A549 treated with GW870086 at 1 μM for 4 hours (cell line): ENCODE measurements around the gene SOWAHA. TPM values are rescaled to one million over a fixed set of nuclear protein-coding genes. Genes with fewer than 3 reads are reported as not detected.

ENCODE experiments used
- total RNA-seq: library from RNA; stranded (reverse); fragments of 200-300 nt; extraction: Qiagen RNA extraction; gene quantifications from 5 replicates; pipeline ENCODE4 v1.2.3, GENCODE V29; 2022; ENCODE audit warnings: low read depth

Gene SOWAHA
- total RNA-seq: 0.07 to 0.16 TPM (median 0.11 TPM) in 5 replicates

DNA sequence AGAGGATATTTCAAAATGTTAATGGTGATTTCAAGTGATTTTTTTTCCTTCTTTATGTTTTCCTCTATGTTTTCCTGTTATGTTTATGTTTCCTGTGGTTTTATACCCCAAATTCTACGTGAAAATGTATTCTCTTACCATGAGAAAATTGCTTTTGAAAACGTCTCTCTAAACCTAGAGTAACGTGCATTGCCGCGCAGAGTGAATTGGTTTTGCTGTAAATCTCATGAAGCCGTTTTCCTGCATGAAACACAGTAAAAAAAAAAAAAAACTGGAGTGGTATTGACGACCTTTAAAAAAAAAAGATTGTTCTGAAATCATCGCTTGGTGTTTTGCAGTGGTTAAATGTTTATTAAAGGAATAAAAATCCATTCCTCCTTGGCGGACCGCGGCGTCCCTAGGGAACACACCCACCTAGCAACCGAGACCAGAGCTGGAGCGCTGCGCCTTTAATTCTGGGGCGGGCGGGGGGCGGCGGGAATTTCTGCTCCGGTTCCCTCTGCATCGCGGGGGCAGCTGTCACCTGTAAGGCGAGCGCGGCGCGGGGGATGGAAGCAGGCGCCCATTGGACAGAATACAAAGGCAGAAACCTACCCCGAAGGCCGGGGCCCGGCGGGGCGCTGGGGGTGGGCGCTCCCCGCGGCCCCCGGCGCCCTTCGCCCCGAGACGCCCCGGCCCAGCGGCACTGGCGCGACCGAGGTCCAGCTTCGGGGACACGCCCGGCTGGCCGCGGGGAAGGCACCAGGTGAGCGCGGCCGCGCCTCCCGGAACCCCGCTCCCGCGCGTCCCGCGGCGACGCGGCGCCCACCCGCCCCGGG, at the start of gene SOWAHA:
Gene SOWAHA (plus strand): TSS at position 522 of the 818 bp plus-strand sequence. CDS start 320 bp downstream, outside the sequence.

DNA sequence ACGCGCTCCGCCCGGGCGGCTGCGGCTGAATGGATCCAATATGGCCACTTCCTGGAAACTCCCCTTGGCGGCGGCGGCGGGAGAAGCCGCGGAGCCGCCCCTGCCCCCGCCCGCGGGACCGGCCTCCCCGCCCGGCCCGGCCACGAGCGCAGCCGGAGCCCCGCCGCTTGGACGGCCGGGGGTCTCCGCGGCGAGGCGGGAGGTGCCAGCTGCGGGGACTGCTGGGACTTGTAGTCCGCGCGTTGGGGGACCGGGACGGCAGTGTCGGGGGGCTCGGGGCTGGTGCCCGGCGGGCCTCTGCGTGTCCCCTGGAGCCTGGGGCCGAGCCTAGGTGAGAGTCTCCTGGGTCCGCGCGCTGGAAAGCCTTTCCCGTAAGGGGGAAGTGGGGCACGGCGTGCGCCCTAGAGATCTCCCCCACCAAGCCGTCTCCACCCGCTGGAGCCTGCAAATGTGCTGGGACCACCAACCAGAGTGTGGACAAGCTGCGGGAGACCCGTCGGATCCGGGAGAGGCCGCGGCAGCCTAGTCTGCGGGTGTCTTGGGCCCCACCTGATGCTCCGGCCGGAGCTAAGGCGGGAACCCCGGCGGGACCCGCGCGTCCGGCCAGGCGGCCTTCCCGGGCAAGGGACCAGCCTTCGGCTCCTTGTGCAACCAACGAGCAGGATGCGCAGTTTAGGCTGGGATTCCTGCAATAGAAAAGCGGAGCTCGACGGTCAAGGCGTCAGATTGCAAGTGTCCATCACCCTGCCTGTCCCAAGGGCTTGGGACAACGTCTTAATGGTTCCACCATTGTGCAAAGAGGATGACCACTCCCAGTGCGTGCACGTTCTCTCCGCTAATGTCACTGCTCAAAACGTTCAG, 35.7 kb upstream of the SOWAHA start, which contains the start of gene SEPTIN8:
Gene SEPTIN8 (minus strand): TSS at position 31 of the 861 bp plus-strand sequence. CDS start 102 bp downstream, outside the sequence.

DNA sequence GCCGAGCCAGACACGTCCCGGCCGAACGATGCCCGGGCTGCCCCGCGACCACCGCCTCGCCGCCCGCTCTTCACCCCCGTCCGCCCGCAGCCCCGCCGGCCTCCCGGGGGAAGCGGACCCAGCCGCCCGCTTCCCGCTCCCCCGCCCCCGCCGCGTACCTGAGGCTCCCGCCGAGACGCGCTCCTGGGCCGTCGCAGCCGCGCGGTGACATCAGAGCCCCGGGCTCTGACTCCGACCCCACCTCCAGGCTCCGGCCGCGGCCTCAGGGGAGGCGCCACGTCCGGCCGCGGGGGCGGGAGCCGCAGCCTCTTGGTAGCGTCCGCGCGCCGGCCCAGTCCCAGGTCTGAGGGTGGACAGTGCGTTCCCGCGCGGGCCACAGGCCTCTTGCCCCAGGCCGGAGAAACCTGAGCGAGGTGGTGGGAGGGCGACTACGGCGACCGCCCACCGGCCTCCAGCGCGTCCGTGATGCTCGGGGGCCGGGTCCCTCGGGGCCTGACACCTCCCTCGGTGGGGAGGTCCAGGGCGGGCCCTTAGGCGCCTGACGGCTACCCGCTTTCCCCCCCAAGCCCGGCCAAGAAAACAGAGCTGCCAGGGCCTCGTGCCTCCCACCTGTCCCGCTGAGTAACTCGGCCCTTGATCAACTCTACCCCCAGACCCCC, 17.5 kb downstream of the SOWAHA start, which contains the start of gene SHROOM1:
Gene SHROOM1 (minus strand): TSS at position 212 of the 659 bp plus-strand sequence. CDS start 4,507 bp downstream, outside the sequence.

Other genes starting within 250 kb of the SOWAHA start
- 0.12 TPM in 1 of 5 replicates, not detected in the others for gene IL13, start 155.1 kb upstream of the SOWAHA start, total RNA-seq
- gene IL4, start 139.3 kb upstream of the SOWAHA start, total RNA-seq: not detected in 5 replicates
- 5.4 to 10.1 TPM (median 8.6 TPM) in 5 replicates for gene KIF3A, start 75.8 kb upstream of the SOWAHA start, total RNA-seq
- 0.12 to 0.26 TPM (median 0.21 TPM) in 3 of 5 replicates, not detected in the others for gene CCNI2, start 65.9 kb upstream of the SOWAHA start, total RNA-seq
- 14.6 to 21.8 TPM (median 19.6 TPM) in 5 replicates for gene SEPTIN8, start 36.1 kb upstream of the SOWAHA start, total RNA-seq
- gene SHROOM1, start 17.3 kb downstream of the SOWAHA start, total RNA-seq: 7.8 to 10.7 TPM (median 9.6 TPM) in 5 replicates
- gene GDF9, start 53.2 kb downstream of the SOWAHA start, total RNA-seq: 0.14 to 0.37 TPM (median 0.23 TPM) in 5 replicates
- gene UQCRQ, start 53.3 kb downstream of the SOWAHA start, total RNA-seq: 448 to 596 TPM (median 521 TPM) in 5 replicates
- 0.68 to 1.2 TPM (median 0.86 TPM) in 5 replicates for gene LEAP2, start 60.4 kb downstream of the SOWAHA start, total RNA-seq
- gene AFF4, start 150.3 kb downstream of the SOWAHA start, total RNA-seq: 17.4 to 31.0 TPM (median 27.5 TPM) in 5 replicates
- 28.4 to 34.8 TPM (median 31.0 TPM) in 5 replicates for gene ZCCHC10, start 213.2 kb downstream of the SOWAHA start, total RNA-seq
- gene HSPA4, start 238.7 kb downstream of the SOWAHA start, total RNA-seq: 140 to 202 TPM (median 194 TPM) in 5 replicates